A549 (cell line): ENCODE measurements around the gene PPP1R1C.

Source experiments
- EP300 ChIP-seq, 2 experiments: fragments of >200 bp; sonication (Bioruptor Twin); formaldehyde crosslinking; IDR thresholded peaks; 2 replicates in 1 of 2; 3 replicates in 1 of 2; pipeline ENCODE4 v1.6.1; 2016 to 2017
- MAX ChIP-seq: IDR thresholded peaks from 2 replicates; pipeline ENCODE4 v1.6.1; 2012
- RAD21 ChIP-seq, 2 experiments: fragments of >200 bp in 1 of 2; sonication (Bioruptor Twin) in 1 of 2; formaldehyde crosslinking in 1 of 2; IDR thresholded peaks in 1 of 2; conservative IDR thresholded peaks in 1 of 2; 2 replicates in 1 of 2; 3 replicates in 1 of 2; pipeline ENCODE4 v1.6.1; 2012 to 2018; ENCODE audit warnings: inconsistent platforms in 1 of 2
- REST ChIP-seq: fragments of 200-600 bp; sonication (generic); IDR thresholded peaks from 2 replicates; pipeline ENCODE4 v1.6.1; 2016; ENCODE audit warnings: antibody characterized with exemption, mild to moderate bottlenecking, moderate library complexity
- TF ChIP-seq, protein P1 (sequence below): IDR thresholded peaks from 2 replicates; pipeline ENCODE4 v1.6.1; 2012; ENCODE audit warnings: low read depth, borderline replicate concordance

GRCh38 chr2:182067393-182067792 lies 81.7 kb downstream of the PPP1R1C start:
- no peak for TF ChIP-seq REST
- no peak for TF ChIP-seq RAD21 (conservative IDR thresholded peaks at IDR 0.05 in 1 of 2, IDR thresholded peaks at IDR 0.05 in 1 of 2)
- no peak for TF ChIP-seq EP300 (IDR thresholded peaks at IDR 0.05)
- TF ChIP-seq, protein P1, sequence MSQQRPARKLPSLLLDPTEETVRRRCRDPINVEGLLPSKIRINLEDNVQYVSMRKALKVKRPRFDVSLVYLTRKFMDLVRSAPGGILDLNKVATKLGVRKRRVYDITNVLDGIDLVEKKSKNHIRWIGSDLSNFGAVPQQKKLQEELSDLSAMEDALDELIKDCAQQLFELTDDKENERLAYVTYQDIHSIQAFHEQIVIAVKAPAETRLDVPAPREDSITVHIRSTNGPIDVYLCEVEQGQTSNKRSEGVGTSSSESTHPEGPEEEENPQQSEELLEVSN, result no peak
- TF ChIP-seq MAX, result no peak
